CD4-positive, alpha-beta T cell treated with Interleukin-15 for 4 hours (primary cell): ENCODE data around the gene LRRK1.
A peak's percentile ranks its signal among the peaks of the same experiment; 100 is the strongest.

ENCODE experiments used
- DNase-seq: peaks from one replicate; pipeline ENCODE4 v3.0.0-alpha.2; 2020; ENCODE audit warnings: low spot score

Gene LRRK1

GRCh38 chr15:101008158-101009139 lies 89.3 kb downstream of the LRRK1 start:
- peak; percentile 87 for DNase-seq

GRCh38 chr15:101009176-101009575 lies 90.0 kb downstream of the LRRK1 start:
- DNase-seq: no peak

GRCh38 chr15:101010781-101011180 lies 91.6 kb downstream of the LRRK1 start:
- no peak for DNase-seq

GRCh38 chr15:101012326-101013200 lies 93.4 kb downstream of the LRRK1 start:
- DNase-seq: no peak

- no peak for DNase-seq
Observed at GRCh38 chr15:101013201-101013550, 94.0 kb downstream of the LRRK1 start.

GRCh38 chr15:101013769-101014675 lies 94.9 kb downstream of the LRRK1 start:
- no peak for DNase-seq

GRCh38 chr15:101014921-101015841 lies 96.0 kb downstream of the LRRK1 start:
- peak; percentile 63 for DNase-seq

GRCh38 chr15:101016581-101016980 lies 97.4 kb downstream of the LRRK1 start:
- no peak for DNase-seq

GRCh38 chr15:101017093-101017754 lies 98.1 kb downstream of the LRRK1 start:
- no peak for DNase-seq

GRCh38 chr15:101018016-101018415 lies 98.9 kb downstream of the LRRK1 start:
- no peak for DNase-seq

GRCh38 chr15:101018450-101018849 lies 99.3 kb downstream of the LRRK1 start:
- no peak for DNase-seq

GRCh38 chr15:101019366-101019896 lies 100.3 kb downstream of the LRRK1 start:
- DNase-seq: no peak

GRCh38 chr15:101020451-101020850 lies 101.3 kb downstream of the LRRK1 start:
- no peak for DNase-seq

GRCh38 chr15:101020945-101021344 lies 101.8 kb downstream of the LRRK1 start:
- DNase-seq: no peak

GRCh38 chr15:101022306-101022705 lies 103.1 kb downstream of the LRRK1 start:
- no peak for DNase-seq

GRCh38 chr15:101022876-101023275 lies 103.7 kb downstream of the LRRK1 start:
- no peak for DNase-seq

- DNase-seq: no peak
Observed at GRCh38 chr15:101023501-101024072, 104.4 kb downstream of the LRRK1 start.

- no peak for DNase-seq
Observed at GRCh38 chr15:101024073-101024695, 105.0 kb downstream of the LRRK1 start.
